HG03175 (cell line): Measurements from ENCODE around the gene OTP.

Experiments used
- ATAC-seq: cut with Tn5 transposase; IDR thresholded peaks from one replicate; pipeline ENCODE4 v1.9.1; 2021; ENCODE audit warnings: mild to moderate bottlenecking, moderate library complexity; ENCODE audit not compliant: unreplicated experiment

OTP gene

DNA sequence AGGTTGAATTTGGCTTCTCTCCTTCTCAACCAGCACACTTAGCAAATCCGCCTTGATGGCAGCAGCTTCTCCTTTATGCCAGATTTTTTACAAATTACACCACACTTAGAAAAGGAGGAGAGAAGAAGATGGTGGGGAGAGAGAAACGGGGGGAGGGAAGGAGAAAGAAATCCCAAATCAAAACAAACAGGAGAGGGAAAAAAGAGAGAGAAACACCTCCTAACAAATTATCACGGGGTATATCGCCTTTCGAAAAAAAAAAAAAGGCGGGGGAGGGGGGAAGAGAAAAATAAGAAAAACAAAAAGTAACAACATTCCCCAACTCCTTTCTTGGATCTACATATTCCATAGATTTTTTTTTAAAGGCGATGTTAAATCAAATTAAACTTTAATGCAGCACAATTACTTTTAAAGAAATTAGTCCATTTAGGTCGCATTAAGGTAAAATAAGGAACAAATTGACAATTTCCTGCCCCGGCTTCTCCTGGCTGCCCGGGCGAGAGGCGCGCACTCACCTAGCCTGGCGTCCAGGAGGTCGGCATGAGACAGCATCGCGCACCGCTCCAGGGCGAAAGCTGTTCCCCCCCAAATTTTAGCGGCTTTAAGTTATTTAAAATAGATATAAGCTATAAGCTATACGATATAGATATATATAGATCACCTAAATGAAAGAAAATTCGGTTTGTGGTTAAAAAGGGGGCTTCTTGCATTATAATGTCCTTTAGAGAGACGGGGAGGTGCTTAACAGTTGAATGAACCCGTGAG is at the start of gene OTP:
Gene OTP (minus strand): TSS at position 716 of the 765 bp plus-strand sequence. CDS start 164 bp downstream, at position 552.
- ATAC-seq: no peak

DNA sequence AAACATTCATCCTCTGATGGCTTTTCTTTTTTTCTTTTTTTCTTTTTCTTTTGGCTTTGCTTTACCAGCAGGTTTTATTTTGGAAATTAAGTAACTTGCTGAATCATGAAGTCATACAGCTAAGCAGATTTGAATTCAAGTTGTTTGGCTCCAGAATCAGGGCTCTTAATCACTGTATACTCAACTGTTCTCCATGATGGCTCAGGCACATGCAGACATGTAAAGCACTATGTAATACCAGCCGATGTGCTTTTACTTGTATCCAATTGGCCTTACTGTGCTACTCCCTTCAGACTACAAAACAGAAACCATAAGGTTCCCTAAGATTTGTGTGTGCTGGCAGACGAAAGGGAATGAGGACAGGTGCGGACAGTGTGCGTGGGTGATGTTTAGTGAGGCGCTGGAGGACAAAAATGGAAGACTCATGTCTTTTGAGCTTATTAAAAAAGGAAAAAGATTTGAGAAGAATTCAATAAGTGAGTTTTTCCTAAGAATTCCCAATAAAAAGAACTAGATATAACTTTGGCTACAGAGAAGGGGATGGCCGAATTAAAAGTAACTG is 44.7 kb upstream of the OTP start:
- ATAC-seq: no peak

DNA sequence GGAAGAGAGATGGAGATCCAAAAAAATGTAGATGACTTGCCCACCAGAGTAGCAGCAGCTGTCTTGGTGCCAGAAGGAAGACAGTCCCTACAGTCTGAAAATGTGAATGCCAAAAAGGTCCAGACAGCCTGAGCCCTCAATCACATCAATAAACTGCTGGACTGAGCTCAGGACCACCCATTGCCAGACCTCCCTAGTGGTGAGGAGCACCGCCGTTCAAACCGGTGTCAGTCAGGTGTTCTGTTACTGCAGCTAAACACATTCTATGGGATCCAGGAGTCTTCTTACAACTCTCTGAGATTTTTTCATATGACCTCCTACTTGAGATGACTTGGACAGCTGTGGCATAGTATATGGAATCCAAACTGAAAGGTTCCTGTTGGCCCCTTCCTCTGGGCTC is 32.0 kb upstream of the OTP start:
- ATAC-seq: no peak

DNA sequence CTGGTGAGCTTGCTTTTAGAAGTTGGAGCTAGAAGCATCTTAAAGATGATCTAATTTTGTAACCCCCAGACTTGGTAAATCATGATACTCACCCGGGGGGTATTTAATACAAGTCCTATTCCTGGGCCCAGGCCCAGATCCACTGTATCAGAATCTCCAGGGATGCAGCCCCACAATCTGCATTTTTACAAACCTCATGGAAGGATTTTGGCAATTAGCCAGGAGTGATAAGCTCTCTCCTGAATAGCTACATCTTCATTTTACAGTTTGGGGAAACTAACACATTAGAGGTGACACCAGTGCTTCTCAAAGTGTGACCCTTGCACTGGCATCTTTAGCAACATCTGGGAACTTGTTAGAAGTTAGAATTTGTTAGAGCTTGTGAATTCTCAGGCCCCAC is 31.2 kb upstream of the OTP start:
- ATAC-seq: no peak

DNA sequence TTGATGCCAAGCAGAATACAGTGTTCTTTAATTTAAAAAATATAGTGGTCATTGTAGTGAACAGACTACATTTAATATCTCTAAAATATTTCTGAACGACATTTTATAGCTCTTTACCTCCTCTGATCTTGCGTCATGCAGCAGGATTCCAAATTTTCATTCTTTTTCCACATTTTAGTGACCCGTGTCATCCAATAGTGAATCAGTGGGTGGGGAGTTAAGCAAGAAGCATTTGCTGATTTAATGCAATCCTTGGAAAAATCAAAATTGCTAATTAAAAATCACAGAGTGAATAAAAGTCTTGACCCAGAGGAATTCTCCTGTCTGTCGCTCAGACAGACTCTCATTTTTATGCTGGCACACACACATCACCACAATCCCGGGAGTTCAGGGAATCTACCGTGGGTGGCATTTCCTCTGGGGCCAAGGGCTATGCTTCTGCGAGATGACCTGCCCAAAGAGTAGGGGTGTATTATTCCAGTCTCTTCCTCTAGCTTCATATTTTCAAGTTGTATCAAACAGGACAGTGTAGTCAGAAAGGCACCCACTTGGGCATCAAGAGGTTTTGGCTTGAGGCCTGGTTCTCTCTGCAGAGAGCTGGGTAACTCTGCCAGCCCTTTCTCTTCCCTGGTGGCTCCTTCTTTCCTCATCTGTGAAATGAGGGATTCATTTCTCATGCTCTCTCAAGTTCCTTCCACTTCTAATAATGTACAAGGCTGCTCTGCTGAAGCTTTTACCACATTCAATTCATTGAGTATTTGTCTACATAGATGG is 24.8 kb upstream of the OTP start:
- ATAC-seq: no peak

DNA sequence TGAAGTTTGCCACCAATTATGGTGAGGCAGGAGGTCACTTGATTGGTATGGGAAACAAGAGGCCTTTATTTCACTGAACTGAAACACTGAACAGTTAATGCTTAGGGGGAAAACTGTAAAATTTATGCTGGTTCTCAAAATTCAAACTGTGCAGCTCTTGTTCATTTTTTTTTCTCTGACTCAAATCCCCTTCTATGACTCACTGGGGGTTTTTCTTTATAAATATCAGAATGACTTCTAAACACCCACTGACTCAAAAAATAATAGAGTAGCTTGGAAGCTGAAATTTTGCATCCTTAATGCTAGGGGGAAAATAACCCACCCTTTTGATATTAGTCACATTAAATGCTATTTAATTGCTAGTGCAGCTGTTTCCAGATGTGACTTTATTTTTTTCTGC is 24.1 kb upstream of the OTP start:
- ATAC-seq: no peak

DNA sequence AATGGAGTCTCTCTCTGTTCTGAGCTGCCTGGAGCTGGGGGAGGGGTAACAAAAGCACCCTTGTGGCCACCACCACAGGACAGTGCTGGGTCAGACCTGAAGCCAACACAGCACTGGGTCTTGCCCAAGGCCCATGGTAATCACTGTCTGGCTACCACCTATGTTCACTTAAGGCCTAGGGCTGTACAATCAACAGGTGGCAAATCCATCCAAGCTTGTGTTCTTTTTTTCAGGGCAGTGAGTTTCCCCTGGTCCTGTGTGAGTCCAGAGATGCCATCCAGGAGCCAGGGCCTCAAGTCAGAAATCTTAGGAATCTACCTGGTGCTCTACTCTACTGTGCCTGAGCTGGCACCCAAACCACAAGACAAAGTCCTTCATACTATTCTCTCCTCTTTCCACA is 20.1 kb upstream of the OTP start:
- no peak for ATAC-seq

DNA sequence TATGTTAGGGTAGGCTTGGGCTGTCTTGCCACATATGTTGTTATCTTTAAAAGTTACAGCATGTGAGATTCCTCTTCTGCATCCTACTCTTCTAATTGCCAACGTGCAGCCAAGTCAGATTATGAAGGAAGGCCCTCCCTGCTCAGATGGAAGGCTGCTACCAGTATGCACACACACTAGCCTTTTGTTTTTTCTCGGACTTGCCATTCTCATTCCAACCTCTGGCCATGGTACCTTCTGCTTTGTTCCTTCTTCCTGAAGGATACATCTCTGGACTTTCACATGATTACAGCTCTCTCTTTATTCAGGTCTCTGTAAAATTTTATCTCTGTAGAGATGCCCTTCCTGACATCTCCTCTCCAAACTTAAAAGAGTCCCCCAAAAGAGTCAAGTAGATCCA is 12.8 kb upstream of the OTP start:
- no peak for ATAC-seq

DNA sequence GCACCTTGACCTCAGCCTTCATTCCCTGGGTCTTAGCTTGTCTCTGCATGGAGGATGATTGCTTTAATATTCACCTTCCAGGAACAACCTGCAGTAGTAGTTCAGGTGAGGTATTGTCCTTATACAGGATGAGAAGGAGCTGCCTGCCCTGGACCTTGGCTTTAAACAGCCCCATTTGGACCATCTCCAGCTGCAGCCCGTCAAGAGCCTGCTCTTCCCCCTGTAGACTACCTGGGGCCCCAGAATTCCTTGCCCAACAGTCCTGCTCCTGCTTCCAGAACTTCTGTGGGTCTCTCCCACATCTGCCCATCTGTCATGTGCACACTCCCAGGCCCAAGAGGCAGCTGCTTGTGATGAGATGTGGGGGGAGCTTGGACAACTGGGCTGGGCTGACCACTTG is 12.2 kb upstream of the OTP start:
- no peak for ATAC-seq

DNA sequence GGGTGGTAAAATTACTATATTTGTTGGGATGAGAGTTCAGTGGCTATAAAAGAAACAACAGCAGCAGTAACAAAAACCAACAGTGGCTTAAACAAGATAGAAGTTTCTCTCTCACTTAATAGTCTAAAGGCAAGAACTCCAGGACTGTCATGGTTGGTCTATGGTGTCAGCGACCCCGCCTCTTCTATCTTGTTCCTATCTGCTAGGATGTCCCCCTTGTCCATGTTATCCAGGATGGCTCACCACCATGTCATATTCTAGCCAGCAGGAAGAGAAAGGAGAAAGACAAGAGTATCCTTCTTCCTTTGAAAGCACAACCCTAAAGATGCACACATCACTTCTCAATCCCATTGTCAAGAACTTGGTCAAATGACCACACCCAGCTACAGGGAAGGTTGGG is 11.3 kb upstream of the OTP start:
- no peak for ATAC-seq

DNA sequence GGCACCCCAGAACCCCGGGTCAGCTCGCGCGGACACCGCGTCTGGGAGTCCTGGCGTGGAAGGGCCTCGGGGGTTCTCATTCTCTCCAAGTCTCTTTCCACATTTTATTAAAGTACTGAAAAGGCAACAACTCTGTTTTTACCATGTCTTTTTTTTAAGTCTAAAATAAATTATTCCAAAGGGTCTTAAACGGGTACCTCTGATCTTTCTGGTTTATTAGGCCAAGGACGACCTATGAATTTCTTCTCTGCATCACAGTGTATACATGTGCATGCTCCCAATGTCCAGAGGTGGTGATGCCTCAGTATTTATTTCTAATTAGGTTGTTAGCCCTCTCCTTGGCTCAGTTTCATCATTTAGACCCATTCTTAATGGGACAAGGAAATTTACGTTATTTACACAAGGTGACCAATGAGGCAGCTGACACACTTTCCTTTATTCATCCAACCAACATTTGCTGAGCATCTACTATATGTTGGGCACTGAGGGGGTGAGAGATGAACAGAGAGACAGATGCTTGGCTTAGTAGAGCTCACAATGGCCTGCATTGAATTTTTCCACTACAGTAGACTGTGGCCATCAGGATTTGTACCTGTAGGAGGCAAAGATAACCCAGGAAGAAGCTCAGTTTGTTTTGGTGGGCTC is 7.6 kb upstream of the OTP start:
- no peak for ATAC-seq

DNA sequence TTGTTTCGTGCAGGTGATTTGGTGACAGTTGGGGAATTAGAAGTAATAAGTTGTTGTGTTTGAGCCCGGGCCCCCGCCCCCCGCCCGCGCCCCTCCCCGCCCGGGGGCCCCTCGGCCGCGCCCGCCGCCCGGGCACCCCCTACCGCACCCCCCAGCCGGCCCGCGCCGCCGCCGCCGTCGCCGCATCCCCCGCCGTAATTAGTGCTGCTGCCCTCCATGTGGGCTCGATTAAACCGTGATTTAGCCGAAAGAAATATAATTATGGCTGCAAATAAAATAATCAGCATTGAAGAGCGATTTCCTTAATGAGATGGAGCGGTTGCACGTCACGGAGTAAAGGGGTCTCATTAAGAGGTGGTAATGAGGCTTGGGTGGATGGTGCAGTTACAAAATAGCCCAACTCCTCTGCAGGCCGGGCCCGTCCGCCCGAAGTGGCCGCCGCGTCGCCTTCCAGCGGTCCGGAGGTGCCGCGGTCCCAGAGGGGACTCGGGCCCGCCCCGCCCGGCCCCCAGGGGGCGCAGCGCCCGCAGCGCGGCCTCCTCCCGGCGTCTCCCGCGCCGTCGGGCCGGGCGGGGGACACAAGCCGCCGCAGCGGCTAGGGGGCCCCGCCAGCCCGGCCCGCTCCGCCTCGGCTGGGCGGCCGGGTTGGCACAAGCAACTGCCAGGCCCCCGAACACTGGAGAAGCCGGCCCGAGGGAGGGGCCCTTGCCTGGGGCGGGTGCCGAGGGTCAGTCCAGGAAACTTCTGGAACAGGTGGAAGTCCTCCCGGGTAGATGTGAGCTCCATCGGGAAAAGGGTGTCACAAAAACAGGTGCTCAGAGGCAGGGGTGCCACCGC is 6.9 kb upstream of the OTP start:
- ATAC-seq: no peak

DNA sequence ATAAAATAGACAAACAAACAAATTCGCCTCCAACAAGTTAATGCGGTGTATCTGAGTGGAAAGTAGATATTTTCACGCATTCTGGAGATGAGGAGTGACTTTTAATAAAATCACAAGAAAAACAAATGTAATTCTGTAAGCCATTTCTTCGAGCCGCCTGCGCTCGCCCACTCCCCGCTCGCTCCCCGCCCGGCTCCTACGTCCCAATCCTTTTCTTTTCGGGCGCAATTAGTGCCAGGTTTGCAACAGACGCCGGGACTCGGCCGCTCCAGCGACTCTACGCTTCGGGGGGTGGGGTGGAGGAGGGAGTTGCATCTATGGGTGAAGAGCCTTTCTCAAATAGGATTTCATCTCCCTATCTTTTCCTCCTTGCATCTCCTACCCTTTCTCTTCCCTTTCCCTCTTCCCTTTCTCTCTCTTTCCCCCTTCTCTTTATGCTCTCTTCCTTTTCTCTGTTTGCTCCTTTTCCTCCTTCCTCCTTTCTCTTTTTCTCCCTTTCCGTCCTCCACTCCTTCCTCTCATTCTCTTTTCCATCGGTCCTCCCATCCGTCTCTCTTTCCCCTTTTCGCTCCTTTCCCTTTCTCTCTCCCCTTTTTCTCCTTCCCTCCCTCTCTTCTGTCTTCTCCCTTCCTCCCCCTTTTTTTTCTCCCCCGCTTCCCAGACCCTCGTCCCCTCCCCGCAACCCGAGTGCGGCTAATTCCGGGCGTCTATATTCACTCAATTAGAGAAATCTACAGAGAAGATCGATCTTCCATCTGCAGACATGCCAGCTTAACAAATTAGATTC is 6.1 kb upstream of the OTP start:
- ATAC-seq: no peak

DNA sequence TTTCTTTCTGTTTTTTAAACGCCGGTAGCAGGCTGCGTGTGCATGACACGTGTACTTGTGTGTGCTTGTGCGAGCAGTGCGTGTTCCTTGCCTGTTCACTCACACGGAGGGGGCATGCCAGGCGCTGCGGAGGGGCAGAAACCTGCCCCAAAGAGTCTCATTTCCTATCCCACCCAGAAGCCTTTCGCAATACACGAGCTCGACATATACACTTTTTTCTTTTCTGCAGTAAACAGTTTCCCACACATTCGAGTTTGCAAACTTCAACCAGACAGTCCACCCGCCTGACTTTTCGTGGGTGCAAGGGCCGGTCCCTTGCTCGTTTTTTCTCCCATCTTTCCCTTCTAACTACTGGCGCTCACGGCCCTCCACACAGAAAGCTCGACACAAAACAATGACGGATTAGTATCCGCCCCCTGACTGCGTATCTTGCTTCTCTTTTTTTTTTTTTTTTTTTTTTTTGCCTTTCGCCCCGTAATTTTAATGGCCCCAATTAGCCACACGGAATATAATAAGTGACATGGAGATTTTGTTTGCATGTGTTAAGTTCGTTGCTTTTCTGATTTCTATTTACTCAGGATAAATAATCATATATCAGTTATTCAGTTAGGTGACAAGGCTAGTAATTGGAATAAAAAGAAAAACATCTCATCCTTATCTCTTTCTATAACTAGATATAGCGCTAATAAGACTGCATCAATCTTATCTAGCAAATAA is 5.3 kb upstream of the OTP start:
- ATAC-seq: no peak

DNA sequence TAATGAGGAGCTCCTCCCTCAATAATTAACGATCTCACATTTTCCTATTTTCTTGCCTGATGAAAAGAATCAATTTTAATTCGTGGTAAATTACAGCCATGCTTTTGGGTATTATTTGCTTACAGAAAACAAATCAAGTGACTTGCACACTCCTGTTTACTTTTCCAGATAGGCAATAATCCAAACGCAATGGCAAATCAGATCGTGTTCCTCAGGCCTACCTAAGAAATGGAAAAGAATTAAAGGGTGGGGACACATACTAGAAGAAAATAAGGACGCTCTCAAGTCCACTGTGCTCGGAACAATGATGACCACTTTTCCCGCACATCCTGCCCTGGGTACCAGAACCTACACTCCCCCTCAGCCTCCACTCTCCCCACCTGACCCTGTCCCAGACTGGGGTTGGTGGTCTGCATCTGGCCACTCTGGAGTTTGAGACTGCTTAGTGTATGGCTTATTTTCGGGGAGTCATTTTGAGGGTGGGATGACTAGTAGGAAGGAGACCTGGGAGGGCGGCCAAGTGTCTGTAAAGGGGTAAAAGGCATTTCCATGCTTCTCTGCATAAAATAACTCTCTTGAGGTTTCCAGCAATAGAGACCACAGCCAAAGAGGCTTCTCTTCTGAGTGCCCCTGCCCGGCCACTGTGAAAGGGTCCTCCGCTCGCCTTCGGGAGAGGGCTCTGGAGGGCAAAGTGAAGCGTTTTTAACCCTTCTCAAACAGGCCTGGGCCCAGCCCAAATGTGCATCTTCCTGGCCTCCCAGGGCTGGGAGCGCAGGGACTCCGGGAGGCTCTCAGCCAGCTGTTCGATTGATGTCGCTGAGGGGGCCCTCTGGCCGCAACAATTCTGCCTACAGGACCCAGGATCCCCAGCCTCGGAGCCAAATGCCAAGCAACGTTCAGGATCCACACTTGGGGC is 4.5 kb upstream of the OTP start:
- ATAC-seq: no peak

DNA sequence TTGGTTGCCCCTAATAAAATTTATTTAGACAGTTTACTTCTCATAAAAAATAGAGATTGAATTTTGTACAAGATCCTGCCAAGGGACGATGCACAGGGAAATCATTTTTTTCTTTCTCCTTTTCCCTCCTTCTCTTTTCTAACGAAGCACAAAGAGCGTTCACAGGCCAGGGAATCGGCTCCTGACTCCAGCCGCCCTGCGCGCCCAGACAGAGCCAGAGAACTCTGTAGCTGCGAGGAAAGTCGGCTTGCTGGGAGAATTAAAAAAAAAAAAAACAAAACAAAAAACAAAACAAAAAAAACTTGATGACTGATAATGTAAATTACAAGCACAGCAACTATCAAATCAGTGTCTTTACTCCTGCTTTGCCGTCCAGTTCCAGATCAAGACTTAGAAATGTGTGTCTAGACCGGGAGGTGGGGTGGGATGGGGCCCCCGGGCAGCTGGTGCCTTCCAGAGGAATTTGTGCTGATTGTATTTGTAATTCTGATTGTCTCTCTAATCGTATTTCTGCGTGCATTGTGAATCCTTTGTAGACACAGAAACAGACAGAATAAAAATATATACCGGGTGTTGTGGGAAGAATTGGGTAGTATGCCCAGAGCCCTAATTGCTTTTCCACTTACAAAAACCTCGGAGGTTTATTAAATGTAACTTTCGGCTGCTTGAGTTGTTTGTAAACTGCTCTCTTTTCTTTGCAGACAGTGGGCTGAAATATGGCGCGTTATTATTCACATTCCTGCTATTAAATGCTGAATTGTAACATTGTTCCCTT is 3.6 kb upstream of the OTP start:
- ATAC-seq: no peak

DNA sequence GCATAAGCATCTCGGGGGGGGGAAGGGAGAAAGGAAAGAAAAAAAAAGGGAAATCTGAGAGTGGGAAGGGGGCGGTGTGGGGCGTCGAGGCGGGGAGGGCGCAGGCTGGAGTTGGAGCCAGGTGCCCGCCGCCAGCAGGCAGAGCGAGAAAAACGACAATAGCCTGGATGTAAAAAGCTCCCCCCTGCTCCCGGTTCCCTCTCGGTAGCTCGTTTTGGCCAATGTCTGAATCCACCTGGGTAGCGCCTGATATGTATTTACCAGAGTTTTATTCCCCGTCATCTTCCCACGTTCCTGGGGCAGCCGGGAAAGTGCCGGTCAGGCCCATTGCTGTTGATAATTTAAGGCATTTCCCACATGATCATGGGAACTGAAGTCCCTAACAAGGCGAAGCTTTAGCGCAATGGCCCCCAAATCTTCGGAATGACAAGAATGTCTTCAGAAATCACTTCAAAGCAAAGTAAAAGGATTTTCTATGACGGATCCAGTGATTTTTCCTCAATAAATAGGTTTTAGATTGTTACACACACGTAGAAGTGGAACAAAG is 3.0 kb upstream of the OTP start:
- no peak for ATAC-seq
